Common myeloid progenitor, CD34-positive (primary cell): Measurements from ENCODE around the gene BEND6.

Experiments used
- CTCF ChIA-PET: fragments of 350-600 bp; sonication (Branson Sonifier 250); formaldehyde crosslinking; loops from one replicate; lab custom pipeline; 2021; ENCODE audit warnings: antibody characterized with exemption; lab: Charles Lee
- POLR2A ChIA-PET: fragments of 350-600 bp; sonication (Branson Sonifier 250); formaldehyde crosslinking; loops from one replicate; lab custom pipeline; 2021; ENCODE audit warnings: antibody characterized with exemption; lab: Charles Lee
- DNase-seq, 3 donors: peaks; one replicate each; pipeline versions ENCODE4 v3.0.0 to v3.0.0-alpha.2; 2013
- H3K27ac ChIP-seq, 2 experiments: 1 replicate in 1 of 2; 2 replicates in 1 of 2; pipeline ENCODE4 v1.7.0; 2013; ENCODE audit warnings: inconsistent platforms in 2 of 2, low read length in 2 of 2, mild to moderate bottlenecking in 2 of 2, low read depth in 1 of 2, moderate library complexity in 1 of 2; ENCODE audit not compliant: severe bottlenecking in 2 of 2, insufficient read depth in 1 of 2, poor library complexity in 1 of 2
- H3K27me3 ChIP-seq, 5 experiments: replicated peaks in 2 of 5; 1 replicate in 3 of 5; 2 replicates in 2 of 5; pipeline versions ENCODE4 v1.6.1 to v1.7.0; 2013; ENCODE audit warnings: low read length in 4 of 5, mild to moderate bottlenecking in 2 of 5, moderate library complexity in 2 of 5, inconsistent platforms in 1 of 5; ENCODE audit not compliant: insufficient read depth in 5 of 5, control insufficient read depth in 4 of 5
- H3K36me3 ChIP-seq, 4 experiments: 1 replicate in 2 of 4; 2 replicates in 2 of 4; pipeline versions ENCODE4 v1.6.1 to v1.7.0; 2013; ENCODE audit warnings: low read length in 3 of 4, control low read depth in 1 of 4, mild to moderate bottlenecking in 1 of 4; ENCODE audit not compliant: control insufficient read depth in 4 of 4, insufficient read depth in 4 of 4
- H3K4me1 ChIP-seq, 4 experiments: 1 replicate in 3 of 4; 2 replicates in 1 of 4; pipeline versions ENCODE4 v1.6.1 to v1.7.1; 2013; ENCODE audit warnings: low read length in 3 of 4, mild to moderate bottlenecking in 3 of 4, control low read depth in 1 of 4, inconsistent platforms in 1 of 4, moderate library complexity in 1 of 4; ENCODE audit not compliant: control insufficient read depth in 4 of 4, insufficient read depth in 4 of 4; ENCODE audit errors: control extremely low read depth in 1 of 4
- H3K4me3 ChIP-seq, 7 experiments: 1 replicate in 4 of 7; 2 replicates in 3 of 7; pipeline versions ENCODE4 v1.5.1 to v1.7.0; 2013; ENCODE audit warnings: mild to moderate bottlenecking in 7 of 7, low read length in 6 of 7, moderate library complexity in 6 of 7, inconsistent platforms in 2 of 7, low read depth in 2 of 7, control low read depth in 1 of 7; ENCODE audit not compliant: insufficient read depth in 4 of 7, control insufficient read depth in 1 of 7; ENCODE audit errors: extremely low read depth in 1 of 7
- H3K9me3 ChIP-seq, 5 experiments: 1 replicate in 4 of 5; 2 replicates in 1 of 5; pipeline versions ENCODE4 v1.6.1 to v1.7.1; 2013; ENCODE audit warnings: low read length in 4 of 5, mild to moderate bottlenecking in 2 of 5, inconsistent platforms in 1 of 5, low read depth in 1 of 5, moderate library complexity in 1 of 5; ENCODE audit not compliant: control insufficient read depth in 4 of 5, insufficient read depth in 2 of 5; ENCODE audit errors: control extremely low read depth in 1 of 5
- WGBS: methylation state at CpG from one replicate; pipeline ENCODE4 v1.1.5; 2013; ENCODE audit not compliant: insufficient coverage; 5-methylcytosine and 5-hydroxymethylcytosine counted together

BEND6 gene

DNA sequence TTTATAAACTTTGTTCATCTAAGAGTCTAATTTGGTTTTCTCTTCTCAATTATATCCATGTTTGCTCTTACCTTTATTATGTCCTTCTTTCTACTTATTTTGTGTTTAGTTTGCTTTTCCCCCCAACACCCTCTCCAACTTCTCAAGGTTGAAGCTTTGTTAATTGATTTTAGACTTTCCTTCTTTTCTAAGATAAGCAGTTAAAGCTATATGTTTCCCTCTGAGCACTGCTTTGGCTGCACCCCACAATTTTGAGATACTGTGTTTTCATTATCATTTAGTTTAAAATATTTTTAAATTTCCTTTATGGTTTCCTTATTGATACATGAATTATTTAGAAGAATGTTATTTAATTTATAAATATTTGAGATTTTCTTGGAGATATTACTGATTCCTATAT lies 13.9 kb upstream of the BEND6 start:
- CTCF ChIA-PET = interaction anchor here (1.0 to 1.3 kb wide), 3 partner anchors 15 to 100 kb away, joined by 3 to 4 read pairs (median 3); no protein-coding TSS in a partner anchor
- no peaks in the 10 kb centered on the region for H3K27me3 ChIP-seq
- no peak overlapping the region for H3K27ac ChIP-seq
- no peak overlapping the region for H3K4me3 ChIP-seq
- peaks cover 0 to 14% (median 7%) of the 10 kb centered on the region in 4 experiments for H3K4me1 ChIP-seq
- H3K36me3 ChIP-seq = no peaks in the 10 kb centered on the region
- peaks cover 0 to 15% (median 7%) of the 10 kb centered on the region in 5 experiments for H3K9me3 ChIP-seq
- no peak for DNase-seq
- POLR2A ChIA-PET = no interaction called here

DNA sequence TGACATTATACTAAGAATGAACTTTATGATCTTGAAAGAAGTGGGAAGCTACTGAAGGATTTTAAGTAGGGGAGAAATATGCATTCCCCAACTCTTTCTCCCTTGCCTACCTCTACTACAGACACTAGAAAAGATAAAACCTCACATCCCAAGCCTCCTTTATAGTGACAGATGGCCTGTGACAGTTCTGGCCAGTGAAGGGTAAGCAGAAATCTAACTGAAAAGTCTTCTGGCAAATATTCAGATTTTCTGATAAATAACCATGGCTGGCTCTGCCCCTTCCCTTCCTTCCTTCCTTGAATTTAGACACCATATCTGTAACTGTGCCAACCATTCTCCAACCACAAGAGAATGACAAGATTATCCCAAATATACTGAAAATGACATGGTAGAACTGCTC lies 10.2 kb upstream of the BEND6 start:
- H3K27me3 ChIP-seq = no peaks in the 10 kb centered on the region
- H3K4me1 ChIP-seq = peaks cover 0 to 4% (median 2%) of the 10 kb centered on the region in 4 experiments
- ChIA-PET POLR2A (no interaction called here), CTCF (no interaction called here)
- no peak for DNase-seq
- H3K4me3 ChIP-seq = no peak overlapping the region
- H3K9me3 ChIP-seq = peaks cover 0 to 15% (median 7%) of the 10 kb centered on the region in 5 experiments
- no peak overlapping the region for H3K27ac ChIP-seq
- H3K36me3 ChIP-seq = no peaks in the 10 kb centered on the region

DNA sequence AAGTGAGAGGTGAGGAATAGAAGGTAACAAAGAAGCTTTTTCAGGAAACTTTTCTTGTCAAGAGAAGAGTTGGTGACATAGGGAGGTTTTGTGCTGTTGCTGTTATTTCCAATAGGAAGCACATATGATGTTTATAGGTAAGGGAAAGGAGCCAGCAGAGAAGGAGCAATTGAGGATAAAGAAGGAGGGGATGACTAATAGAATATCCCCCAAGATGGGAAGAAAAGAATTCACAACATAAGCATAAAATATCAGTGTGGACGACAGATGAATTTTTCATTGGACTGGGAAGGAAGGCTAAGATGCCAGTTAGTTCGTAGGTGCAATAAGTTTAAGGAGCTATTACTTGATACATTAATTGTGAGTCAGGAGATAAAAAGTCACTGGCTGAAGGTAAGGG lies 8.5 kb upstream of the BEND6 start:
- H3K36me3 ChIP-seq = no peaks in the 10 kb centered on the region
- WGBS = 100% methylated on average over 1 of the region's 2 CpGs
- no peak overlapping the region for H3K27ac ChIP-seq
- ChIA-PET POLR2A (no interaction called here), CTCF (interaction anchor here (1.0 kb wide), 1 partner anchor 18 kb away, joined by 4 read pairs; no protein-coding TSS in a partner anchor)
- no peak overlapping the region for H3K4me3 ChIP-seq
- DNase-seq = no peak
- no peaks in the 10 kb centered on the region for H3K27me3 ChIP-seq
- H3K4me1 ChIP-seq = peaks cover 0 to 4% (median 2%) of the 10 kb centered on the region in 4 experiments
- H3K9me3 ChIP-seq = peaks cover 0 to 7% (median 4%) of the 10 kb centered on the region in 5 experiments

- WGBS = no CpG with 5 or more reads among the region's 1 CpG
- DNase-seq = no peak
- peaks cover 0 to 4% (median 2%) of the 10 kb centered on the region in 4 experiments for H3K4me1 ChIP-seq
- no peaks in the 10 kb centered on the region for H3K36me3 ChIP-seq
- POLR2A ChIA-PET = interaction anchor here (0.5 kb wide), 1 partner anchor 21 kb away, joined by 4 read pairs; no protein-coding TSS in a partner anchor
- CTCF ChIA-PET = interaction anchor here (1.9 kb wide), 1 partner anchor 44 kb away, joined by 5 read pairs; no protein-coding TSS in a partner anchor
- no peaks in the 10 kb centered on the region for H3K9me3 ChIP-seq
- peaks cover 0 to 5% (median 1%) of the 10 kb centered on the region in 5 experiments for H3K27me3 ChIP-seq
- H3K27ac ChIP-seq = no peak overlapping the region
- no peak overlapping the region for H3K4me3 ChIP-seq
These were observed 7.0 kb upstream of the BEND6 start for GRCh38 chr6:56947924-56948323.

- POLR2A ChIA-PET = no interaction called here
- Histone ChIP-seq H3K4me3 (no peak overlapping the region), H3K27ac (no peak overlapping the region), H3K9me3 (no peaks in the 10 kb centered on the region), H3K36me3 (no peaks in the 10 kb centered on the region), H3K27me3 (peaks cover 2 to 18% (median 8%) of the 10 kb centered on the region in 5 experiments), H3K4me1 (peaks cover 3 to 15% (median 12%) of the 10 kb centered on the region in 4 experiments)
- no peak for DNase-seq
- 100% methylated on average over 2 of the region's 3 CpGs for WGBS
- CTCF ChIA-PET = interaction anchor here (1.0 to 1.2 kb wide), 2 partner anchors 12 to 14 kb away, joined by 3 to 4 read pairs; no protein-coding TSS in a partner anchor
These were observed 5.6 kb upstream of the BEND6 start for GRCh38 chr6:56949265-56949664.

DNA sequence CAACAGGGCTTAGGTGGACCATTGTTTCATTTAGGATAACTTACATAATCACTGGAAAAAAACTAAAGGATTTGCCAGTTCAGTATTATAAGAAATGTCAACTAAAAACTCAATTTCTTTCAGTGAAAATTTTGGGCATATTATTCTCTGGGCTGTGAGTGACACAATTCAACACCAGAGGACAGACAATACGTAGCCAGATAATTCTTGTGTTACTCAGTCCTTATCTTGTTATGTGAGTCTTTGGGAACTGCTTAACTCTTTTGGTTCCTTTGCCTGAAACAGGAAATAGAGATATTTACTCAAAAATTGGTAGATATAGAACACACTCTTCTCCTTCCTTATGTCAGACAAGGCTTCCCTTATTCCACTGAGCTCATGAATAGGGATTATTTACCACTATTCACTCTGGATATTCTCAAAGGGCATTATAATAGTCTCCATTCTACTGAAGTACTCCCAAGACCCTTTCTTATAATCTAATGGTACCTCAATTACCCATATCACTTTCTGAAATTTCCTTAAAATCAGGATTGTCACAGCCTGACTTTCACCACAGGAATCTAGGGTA lies 4.9 kb upstream of the BEND6 start:
- POLR2A ChIA-PET = no interaction called here
- CTCF ChIA-PET = interaction anchor here (1.2 to 3.5 kb wide), 3 partner anchors 14 to 46 kb away, joined by 4 to 17 read pairs (median 15); no protein-coding TSS in a partner anchor
- DNase-seq = no peak

More for the DNA sequence above, 4.9 kb upstream of the BEND6 start:
- Histone ChIP-seq H3K27ac (no peak overlapping the region), H3K36me3 (no peaks in the 10 kb centered on the region), H3K4me1 (peaks cover 3 to 13% (median 12%) of the 10 kb centered on the region in 4 experiments), H3K27me3 (peaks cover 2 to 20% (median 8%) of the 10 kb centered on the region in 5 experiments), H3K4me3 (no peak overlapping the region), H3K9me3 (no peaks in the 10 kb centered on the region)
- WGBS = 100% methylated on average over 1 of the region's 1 CpG
